Retinal pigment epithelial cell (primary cell): ENCODE results near the gene THRB.
A peak's percentile ranks its signal among the peaks of the same experiment; 100 is the strongest.

ENCODE experiments used
- DNase-seq: peaks from one replicate; pipeline ENCODE4 v3.0.0-alpha.2; 2010; ENCODE audit warnings: low read depth
- H3K4me3 ChIP-seq: 2 replicates; pipeline ENCODE4 v1.5.1; 2011; ENCODE audit warnings: mild to moderate bottlenecking, low read length, control low read depth, moderate library complexity
- TF ChIP-seq, protein P1 (sequence below): conservative IDR thresholded peaks from 2 replicates; pipeline ENCODE4 v1.5.1; 2011; ENCODE audit warnings: low read depth, low read length, control low read depth, inconsistent platforms

Gene THRB

DNA sequence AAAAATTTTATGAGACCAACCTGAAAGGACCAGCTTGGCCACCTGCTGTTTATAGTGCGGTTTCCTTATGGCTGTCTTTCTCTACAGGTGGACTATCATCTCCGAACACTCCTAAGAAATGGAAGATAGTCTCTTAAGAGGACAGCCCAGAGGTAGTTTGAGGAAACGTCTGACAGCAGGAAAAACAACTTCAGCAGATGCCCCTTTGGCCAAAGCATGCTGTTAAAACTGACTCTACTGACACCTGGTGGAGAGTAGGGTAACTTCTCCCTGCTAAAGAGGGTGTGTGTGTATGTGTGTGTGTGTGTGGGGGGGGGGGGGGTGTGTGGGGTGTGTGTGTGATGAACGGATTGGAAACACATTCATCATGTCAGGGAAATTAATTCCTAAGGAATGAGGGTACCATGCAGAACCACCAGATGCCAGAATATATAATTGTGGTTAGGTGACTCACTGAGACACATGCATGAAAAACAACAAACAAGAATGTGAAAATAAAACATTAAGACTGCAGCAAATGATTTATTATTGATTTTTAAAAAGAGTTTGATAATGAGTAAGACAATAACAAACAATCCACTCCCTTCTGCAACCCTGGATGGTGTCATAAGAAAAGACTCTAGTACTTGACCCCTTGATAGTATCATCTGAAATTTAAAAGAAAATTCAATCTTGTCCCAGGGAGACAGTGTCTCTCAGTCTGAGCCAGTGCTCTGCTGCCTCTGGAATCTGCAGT, 256.5 kb downstream of the THRB start:
- H3K4me3 ChIP-seq = no peak overlapping the region
- TF ChIP-seq, protein P1, sequence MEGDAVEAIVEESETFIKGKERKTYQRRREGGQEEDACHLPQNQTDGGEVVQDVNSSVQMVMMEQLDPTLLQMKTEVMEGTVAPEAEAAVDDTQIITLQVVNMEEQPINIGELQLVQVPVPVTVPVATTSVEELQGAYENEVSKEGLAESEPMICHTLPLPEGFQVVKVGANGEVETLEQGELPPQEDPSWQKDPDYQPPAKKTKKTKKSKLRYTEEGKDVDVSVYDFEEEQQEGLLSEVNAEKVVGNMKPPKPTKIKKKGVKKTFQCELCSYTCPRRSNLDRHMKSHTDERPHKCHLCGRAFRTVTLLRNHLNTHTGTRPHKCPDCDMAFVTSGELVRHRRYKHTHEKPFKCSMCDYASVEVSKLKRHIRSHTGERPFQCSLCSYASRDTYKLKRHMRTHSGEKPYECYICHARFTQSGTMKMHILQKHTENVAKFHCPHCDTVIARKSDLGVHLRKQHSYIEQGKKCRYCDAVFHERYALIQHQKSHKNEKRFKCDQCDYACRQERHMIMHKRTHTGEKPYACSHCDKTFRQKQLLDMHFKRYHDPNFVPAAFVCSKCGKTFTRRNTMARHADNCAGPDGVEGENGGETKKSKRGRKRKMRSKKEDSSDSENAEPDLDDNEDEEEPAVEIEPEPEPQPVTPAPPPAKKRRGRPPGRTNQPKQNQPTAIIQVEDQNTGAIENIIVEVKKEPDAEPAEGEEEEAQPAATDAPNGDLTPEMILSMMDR = peak; percentile 77
- peak; percentile 56 for DNase-seq

DNA sequence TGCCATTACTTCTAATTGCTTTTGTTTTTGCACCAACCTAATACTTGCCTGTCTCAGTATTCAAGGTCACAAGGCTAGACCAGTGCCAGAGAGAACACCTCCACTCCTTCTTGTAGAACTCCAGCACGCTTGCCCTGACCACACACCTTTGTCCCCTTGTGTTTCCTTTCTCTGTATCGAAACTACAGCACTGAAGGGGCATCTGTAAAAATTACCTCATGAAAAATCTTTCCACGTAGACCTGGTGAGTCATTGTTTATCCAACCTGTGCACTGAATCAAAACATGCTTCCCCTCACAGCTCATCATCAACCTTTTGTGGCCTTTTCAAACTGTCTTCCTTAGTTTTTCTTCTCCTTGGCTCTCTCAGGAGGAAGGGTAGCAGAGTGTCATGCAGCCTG, 259.5 kb downstream of the THRB start:
- TF ChIP-seq, protein P1 = no peak
- DNase-seq = no peak
- no peak overlapping the region for H3K4me3 ChIP-seq

DNA sequence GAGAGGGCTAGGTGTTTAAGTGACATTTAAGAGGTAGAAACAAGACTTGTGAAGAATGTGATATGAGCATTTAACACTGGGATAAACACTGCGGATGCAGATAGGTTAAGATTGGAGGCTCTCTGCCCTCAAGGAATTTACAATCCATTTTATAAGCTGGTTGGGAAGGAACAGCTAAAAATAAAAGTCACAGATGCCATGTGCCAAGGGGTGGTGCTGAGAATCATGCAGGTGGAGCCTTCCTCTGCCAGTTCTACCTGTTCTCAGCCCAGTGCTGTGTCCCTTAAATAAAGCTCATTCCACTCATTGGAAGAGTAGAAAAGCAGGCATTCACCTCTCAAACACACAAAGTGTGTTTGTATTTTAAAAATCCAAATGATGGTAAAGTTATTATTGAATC, 261.9 kb downstream of the THRB start:
- DNase-seq = no peak
- TF ChIP-seq, protein P1 = no peak
- H3K4me3 ChIP-seq = no peak overlapping the region

DNA sequence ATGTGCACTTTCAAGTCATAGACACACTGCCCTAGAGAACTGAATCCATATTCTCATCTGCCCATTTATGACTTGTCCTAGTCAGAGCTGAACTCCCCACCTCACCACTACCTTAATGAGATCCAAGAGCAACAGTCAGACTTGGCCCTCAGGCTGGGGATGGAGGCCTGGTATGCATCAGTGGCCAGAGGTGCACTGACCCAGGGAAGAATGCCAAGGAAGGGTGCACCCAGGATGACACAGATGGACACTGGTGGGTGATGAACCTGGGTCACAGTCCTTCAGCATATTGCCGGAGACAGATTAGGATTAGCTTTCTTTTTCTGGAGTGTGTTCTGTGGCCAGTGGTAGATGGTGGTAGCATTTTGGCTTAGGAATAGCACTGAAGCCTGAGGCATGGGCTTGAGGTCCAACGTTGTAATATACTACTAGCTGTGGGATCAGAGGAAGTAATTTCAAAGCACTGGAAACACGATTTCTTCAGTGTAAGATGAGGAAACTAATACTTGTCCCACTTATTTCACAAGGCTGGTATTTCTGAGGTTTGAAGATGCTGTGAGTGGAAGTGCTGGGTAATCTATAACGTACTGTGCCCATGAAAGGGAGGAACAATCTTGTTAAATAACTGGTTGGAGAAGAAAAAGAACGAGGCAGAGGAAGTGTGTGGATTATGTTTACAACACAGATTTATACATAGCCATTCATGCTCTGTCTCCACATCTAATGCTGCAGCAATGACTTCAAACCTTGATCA, 265.0 kb downstream of the THRB start:
- no peak overlapping the region for H3K4me3 ChIP-seq
- no peak for DNase-seq
- TF ChIP-seq, protein P1 = no peak

DNA sequence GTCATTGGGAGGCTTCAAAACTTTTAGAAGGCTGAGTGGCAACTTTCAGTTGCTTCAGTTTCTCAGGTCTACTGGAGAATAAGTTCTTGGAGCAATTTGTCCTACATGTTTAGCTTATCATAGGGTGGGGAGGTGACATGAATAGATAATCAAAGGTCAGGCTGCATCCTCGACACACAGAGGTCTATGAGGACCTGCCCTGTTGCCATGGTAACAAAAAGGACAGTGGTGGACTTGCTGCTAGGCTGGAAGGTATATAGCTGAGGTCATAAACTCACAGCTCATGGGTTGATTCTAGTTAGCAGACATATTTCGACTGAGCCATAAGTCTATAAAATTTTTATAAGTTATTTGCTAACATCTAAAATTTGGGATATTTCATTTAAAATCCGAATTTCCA, 267.0 kb downstream of the THRB start:
- no peak overlapping the region for H3K4me3 ChIP-seq
- TF ChIP-seq, protein P1 = no peak
- DNase-seq = no peak

DNA sequence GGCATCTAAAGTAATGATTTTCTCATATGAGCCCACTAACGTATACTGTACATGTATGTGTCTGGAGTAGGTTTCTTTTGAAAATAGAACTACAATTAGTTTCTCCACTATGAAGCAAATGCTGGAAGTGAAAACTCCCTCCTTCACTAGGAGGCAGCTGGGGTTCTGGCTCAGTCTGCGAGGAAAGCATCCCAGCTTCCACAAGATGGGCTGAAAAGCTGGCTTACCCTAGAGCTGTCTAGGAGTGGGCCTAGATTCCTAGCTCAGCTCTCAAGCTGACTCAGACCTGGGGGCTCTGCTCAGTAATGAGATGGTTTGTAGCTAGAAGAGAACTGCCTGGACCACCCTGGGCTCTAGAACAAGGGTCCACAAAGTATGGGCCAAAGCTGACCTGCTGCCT, 268.3 kb downstream of the THRB start:
- DNase-seq = no peak
- TF ChIP-seq, protein P1 = no peak
- H3K4me3 ChIP-seq = no peak overlapping the region
